Stimulated activated CD8-positive, alpha-beta memory T cell treated with anti-CD3 and anti-CD28 coated beads, Interleukin-15, amount 100 ng/mL, for 24 hours (primary cell): ENCODE results near the gene ANGPTL2.
"Not testable (repeated sequence)": the region's sequence is repeated elsewhere in the genome, so short reads cannot be mapped to it uniquely, and the experiment has no call there.

Source experiments
- DNase-seq: peaks from one replicate; pipeline ENCODE4 v3.0.0-alpha.2; 2020; ENCODE audit warnings: low read depth

The ANGPTL2 gene, protein sequence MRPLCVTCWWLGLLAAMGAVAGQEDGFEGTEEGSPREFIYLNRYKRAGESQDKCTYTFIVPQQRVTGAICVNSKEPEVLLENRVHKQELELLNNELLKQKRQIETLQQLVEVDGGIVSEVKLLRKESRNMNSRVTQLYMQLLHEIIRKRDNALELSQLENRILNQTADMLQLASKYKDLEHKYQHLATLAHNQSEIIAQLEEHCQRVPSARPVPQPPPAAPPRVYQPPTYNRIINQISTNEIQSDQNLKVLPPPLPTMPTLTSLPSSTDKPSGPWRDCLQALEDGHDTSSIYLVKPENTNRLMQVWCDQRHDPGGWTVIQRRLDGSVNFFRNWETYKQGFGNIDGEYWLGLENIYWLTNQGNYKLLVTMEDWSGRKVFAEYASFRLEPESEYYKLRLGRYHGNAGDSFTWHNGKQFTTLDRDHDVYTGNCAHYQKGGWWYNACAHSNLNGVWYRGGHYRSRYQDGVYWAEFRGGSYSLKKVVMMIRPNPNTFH

GRCh38 chr9:127122176-127123063 lies at the start of gene ANGPTL2:
Gene ANGPTL2 (minus strand): TSS chr9:127122635. CDS start chr9:127108731, 13,904 bp downstream.
- no peak for DNase-seq

DNA sequence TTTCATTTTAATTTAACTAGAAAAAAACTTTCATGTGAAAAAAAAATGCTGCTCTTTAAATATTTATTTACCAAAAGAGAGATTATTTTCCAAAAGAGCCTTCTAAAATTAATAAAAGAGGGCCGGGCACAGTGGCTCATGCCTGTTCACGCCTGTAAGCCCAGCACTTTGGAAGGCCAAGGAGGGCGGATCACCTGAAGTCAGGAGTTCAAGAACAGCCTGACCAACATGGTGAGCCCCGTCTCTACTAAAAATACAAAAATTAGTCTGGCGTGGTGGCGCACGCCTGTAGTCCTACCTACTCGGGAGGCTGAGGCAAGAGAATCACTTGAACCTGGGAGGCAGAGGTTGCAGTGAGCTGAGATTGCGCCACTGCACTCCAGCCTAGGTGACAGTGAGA lies 48.9 kb upstream of the ANGPTL2 start:
- DNase-seq = not testable (repeated sequence)

DNA sequence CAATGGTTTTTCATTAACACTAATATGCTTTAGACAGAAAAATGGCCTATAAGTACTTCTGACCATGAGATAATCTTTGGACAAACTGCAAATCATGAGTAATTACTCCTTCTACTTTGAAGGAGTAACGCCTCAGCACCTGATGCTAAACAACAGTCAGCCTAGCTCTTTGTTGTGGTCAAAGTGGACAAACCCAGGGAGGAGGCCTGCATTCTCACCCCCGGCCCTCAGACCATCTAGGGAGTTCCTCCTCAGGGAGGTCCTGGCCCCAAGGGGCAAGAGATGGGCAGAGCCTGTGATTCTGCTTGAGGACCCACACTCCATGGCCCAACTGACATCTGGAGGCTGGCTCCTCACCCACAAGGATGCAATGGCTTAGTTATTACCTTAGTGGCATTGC lies 48.2 kb upstream of the ANGPTL2 start:
- DNase-seq = no peak

- DNase-seq = no peak
Observed at GRCh38 chr9:127170103-127170502, 47.7 kb upstream of the ANGPTL2 start.

GRCh38 chr9:127169575-127169883 lies 47.1 kb upstream of the ANGPTL2 start:
- no peak for DNase-seq

DNA sequence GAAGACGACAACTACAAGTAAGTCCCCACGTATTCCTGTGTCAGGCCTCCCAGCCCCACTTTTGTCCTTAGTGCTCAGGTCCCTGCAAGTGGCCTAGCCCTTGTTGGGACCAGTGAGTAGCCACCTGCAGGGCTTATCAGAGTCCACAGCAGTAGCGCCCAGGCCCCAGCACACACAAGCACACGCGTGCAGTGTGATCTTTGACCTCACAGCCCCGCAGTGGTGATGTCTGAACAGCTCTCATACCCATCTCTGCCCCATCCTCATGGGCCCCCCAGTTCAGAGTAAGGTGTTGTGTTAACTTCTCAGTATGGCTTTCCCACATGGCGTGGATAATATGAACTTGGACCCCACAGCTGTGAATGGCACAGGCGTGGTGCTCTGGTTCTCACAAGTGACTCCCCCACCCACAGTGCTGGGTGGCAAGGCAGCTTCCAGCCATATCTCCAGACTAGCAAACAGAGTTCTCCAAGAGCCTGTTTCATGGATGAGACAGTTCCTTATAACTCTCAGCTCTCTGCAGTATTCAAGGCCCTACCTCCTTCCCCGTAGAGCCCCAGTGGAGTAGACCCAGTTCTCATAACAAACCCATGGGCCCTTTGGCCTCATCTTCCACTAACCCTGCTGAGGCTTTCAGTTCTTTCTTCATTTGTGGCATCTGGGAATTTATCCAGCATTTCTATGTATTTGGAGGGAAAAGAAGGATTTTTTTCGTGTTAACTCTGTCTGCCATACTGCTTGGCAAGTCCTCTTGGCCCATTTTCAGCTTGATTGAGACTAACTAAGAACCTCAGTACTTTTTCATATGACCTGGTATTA lies 46.5 kb upstream of the ANGPTL2 start:
- DNase-seq = no peak

- no peak for DNase-seq
Observed at GRCh38 chr9:127167560-127168326, 45.3 kb upstream of the ANGPTL2 start.

- DNase-seq = no peak
Observed at GRCh38 chr9:127166651-127167524, 44.5 kb upstream of the ANGPTL2 start.

DNA sequence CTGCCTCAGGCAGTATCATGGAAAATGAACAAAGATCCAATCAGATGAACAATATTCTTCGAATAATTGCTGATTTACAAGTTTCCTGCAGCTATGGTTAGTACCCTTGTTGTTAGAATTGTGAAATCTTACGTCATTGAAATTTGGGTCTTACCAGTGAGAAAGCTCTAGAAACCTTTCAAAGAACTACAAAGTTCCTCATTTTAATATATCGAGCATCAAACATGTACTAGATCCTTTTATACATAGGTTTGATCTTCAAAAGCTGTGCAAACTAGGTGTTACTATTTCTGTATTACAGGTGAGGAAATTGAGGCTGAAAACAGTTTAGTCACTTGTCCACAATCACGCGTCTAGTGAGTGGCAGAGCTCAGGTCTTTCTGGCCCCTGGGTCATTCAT lies 43.7 kb upstream of the ANGPTL2 start:
- no peak for DNase-seq

GRCh38 chr9:127165116-127165515 lies 42.7 kb upstream of the ANGPTL2 start:
- DNase-seq = no peak

DNA sequence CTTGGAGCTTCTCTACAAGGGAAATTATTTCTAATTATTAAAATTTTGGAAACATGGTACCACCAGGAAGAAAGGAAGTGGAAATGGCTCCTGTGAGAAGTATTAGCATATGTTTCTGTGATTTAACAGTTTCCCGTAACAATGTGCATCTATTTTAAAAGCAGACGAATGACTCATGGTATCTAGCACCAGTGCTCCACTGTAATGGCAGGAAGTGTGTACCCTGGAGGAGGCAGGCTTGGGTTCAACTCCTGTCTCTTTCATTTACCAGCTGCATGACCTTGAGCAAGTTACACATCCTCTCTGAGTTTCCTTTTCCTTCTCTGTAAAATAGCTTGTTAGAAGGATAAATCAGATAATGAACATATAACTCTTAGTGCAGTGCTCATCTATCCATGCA lies 41.0 kb upstream of the ANGPTL2 start:
- DNase-seq = no peak

GRCh38 chr9:127162864-127163365 lies 40.5 kb upstream of the ANGPTL2 start:
- no peak for DNase-seq

DNA sequence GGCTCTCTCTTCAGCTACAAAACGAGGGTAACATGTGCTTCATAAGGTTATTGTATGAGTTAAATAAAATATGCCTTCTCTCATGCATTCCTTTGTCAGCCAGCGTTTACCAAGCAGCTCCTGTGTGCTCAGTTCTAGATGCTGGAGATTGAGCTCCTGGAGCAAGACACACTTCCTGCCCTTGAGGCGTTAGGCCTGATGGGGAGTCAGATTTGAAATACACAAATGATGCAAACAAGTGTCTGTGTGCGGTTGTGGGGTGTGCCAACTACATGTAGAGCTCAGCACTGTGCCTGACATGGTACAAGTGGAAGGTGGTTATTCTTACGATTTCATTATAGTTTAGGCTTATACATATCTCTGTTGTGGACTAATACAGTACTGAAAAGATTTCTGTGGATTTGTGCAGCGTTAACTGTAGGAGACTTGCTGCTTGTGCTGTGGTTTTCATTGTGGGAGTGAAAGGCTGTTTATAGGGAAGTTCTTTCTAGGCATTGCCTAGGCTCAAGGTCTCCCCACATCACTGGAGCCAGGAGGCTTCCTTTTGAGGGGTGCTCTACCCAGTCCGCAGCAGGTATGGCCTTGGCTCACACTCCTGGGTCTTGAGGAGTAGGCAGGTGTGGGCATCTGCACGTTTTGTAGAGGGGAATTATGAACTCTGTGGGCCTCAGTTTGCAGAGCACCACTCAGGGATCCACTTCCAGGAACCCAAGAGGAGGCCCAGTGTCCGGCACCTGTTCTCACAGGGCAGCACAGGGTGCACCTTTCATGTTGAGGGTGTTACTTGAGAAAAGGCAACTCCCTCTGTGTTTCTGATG lies 39.8 kb upstream of the ANGPTL2 start:
- DNase-seq = no peak

- DNase-seq = no peak
Observed at GRCh38 chr9:127161081-127161624, 38.7 kb upstream of the ANGPTL2 start.

DNA sequence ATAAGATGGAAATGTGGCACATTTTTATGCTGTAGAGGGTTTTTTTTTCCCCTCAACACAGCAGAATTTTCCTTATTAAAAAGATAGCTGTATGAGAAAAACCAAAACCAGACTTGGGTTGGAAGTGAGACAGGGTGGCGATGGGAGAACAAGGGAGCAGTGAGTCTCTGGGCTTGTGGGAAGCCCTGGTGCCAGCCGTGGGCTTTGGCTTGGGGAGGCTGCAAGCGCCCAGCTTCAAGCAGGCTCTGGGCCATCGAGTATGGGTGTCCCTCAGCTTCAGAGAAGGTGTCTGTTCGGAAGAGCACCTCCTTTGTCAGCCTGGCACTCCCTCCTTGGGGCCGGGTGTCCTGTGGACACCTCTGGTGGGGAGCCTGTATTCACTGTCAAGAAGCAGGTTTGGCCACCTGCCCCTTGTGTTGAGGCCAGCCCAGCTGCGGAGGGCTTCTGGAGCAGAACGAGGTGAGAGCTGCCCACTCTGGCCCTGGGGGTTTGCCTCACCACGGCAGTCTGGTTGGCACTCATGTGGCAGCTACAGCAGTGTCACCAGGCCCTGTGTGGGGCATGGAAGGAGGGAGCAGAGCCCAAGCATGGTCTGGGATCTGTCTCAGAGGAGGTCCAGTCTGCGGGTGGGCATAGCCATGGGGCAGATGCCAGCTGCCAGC lies 37.6 kb upstream of the ANGPTL2 start:
- no peak for DNase-seq

- DNase-seq = no peak
Observed at GRCh38 chr9:127159325-127159801, 36.9 kb upstream of the ANGPTL2 start.

DNA sequence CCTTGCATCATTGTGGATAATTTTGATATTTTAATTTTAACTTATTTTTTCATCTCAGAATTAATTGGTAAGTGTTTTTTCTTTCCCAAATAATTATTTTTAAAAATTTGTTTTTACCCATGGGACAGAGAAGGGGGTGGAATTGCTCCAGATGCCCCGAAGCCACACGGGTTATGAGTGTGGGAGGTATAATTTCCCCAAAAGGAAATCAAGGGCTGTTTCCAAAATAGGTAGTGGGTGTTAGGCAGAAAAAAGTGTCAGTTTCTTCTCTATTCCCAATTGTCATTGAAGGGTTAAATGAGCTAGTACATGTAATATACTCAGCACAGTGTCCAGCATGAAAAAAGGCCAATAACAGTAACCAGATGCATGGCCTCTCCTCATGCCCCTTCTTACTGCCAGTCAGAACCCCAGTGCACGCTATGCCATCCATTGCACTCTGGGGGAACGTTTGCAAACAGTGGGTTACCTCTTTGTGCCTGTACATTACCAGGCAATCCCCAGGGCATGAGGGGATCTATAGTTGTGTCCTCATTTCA lies 36.4 kb upstream of the ANGPTL2 start:
- no peak for DNase-seq
